AG09309 (cell line): ENCODE measurements around the gene CYP2C8.

Source experiments
- DNase-seq: peaks from one replicate; pipeline ENCODE4 v3.0.0-alpha.2; 2010; ENCODE audit warnings: low read depth
- H3K4me3 ChIP-seq: 2 replicates; pipeline ENCODE4 v1.5.1; 2011; ENCODE audit warnings: mild to moderate bottlenecking, low read depth, low read length, moderate library complexity; ENCODE audit not compliant: control insufficient read depth
- CTCF ChIP-seq: IDR thresholded peaks from 2 replicates; pipeline ENCODE4 v1.5.1; 2011; ENCODE audit warnings: mild to moderate bottlenecking, low read depth, low read length, inconsistent platforms; ENCODE audit not compliant: insufficient read depth, control insufficient read depth; ENCODE audit errors: missing control alignments

CYP2C8 gene

GRCh38 chr10:95031656-95032055 lies 37.6 kb downstream of the CYP2C8 start:
- H3K4me3 ChIP-seq = no peak overlapping the region
- DNase-seq = no peak
- no peak for TF ChIP-seq CTCF

- TF ChIP-seq CTCF = no peak
- no peak overlapping the region for H3K4me3 ChIP-seq
- DNase-seq = no peak
Measured at GRCh38 chr10:95026461-95026860, 42.8 kb downstream of the CYP2C8 start.

GRCh38 chr10:94997741-94998174 lies 71.5 kb downstream of the CYP2C8 start:
- DNase-seq = no peak
- no peak overlapping the region for H3K4me3 ChIP-seq
- no peak for TF ChIP-seq CTCF

GRCh38 chr10:94992811-94993210 lies 76.5 kb downstream of the CYP2C8 start:
- DNase-seq = no peak
- TF ChIP-seq CTCF = no peak
- H3K4me3 ChIP-seq = no peak overlapping the region

- DNase-seq = no peak
Measured at GRCh38 chr10:94991243-94991888, 77.9 kb downstream of the CYP2C8 start.

GRCh38 chr10:94989192-94989591 lies 80.1 kb downstream of the CYP2C8 start:
- DNase-seq = no peak
- TF ChIP-seq CTCF = no peak
- no peak overlapping the region for H3K4me3 ChIP-seq

More at GRCh38 chr10:94991243-94991888, 77.9 kb downstream of the CYP2C8 start:
- TF ChIP-seq CTCF = no peak
- H3K4me3 ChIP-seq = no peak overlapping the region
